CD14-positive monocyte (primary cell): ENCODE results near the gene AOPEP. TPM values are rescaled to one million over a fixed set of nuclear protein-coding genes. Genes with fewer than 3 reads are reported as not detected.

Experiments used
- DNase-seq, 3 donors: peaks; one replicate each; pipeline ENCODE4 v3.0.0-alpha.2; 2011 to 2022
- H2AFZ ChIP-seq: 2 replicates; pipeline ENCODE4 v1.6.0; 2012; ENCODE audit warnings: mild to moderate bottlenecking, low read depth, low read length, inconsistent platforms; ENCODE audit not compliant: insufficient read depth, poor library complexity, severe bottlenecking
- H3K27ac ChIP-seq, 2 donors: 1 replicate in 1 of 2; 2 replicates in 1 of 2; pipeline ENCODE4 v1.5.1; 2012 to 2013; ENCODE audit warnings: low read length in 2 of 2, control low read depth in 1 of 2, inconsistent platforms in 1 of 2, low read depth in 1 of 2, mild to moderate bottlenecking in 1 of 2
- H3K27me3 ChIP-seq, 2 donors: one replicate each; pipeline versions ENCODE4 v1.6.0 to v1.6.1; 2011 to 2013; ENCODE audit warnings: low read length in 2 of 2; ENCODE audit not compliant: control insufficient read depth in 2 of 2, insufficient read depth in 2 of 2
- H3K36me3 ChIP-seq, 2 donors: replicated peaks in 1 of 2; 1 replicate in 1 of 2; 2 replicates in 1 of 2; pipeline versions ENCODE4 v1.5.1 to v1.6.1; 2012 to 2013; ENCODE audit warnings: low read length in 2 of 2, control low read depth in 1 of 2, inconsistent platforms in 1 of 2, mild to moderate bottlenecking in 1 of 2; ENCODE audit not compliant: insufficient read depth in 2 of 2, control insufficient read depth in 1 of 2
- H3K4me1 ChIP-seq, 2 donors: 1 replicate in 1 of 2; 2 replicates in 1 of 2; pipeline versions ENCODE4 v1.5.1 to v1.6.1; 2012 to 2013; ENCODE audit warnings: low read length in 2 of 2, control low read depth in 1 of 2, inconsistent platforms in 1 of 2, mild to moderate bottlenecking in 1 of 2, moderate library complexity in 1 of 2; ENCODE audit not compliant: insufficient read depth in 2 of 2, control insufficient read depth in 1 of 2
- H3K4me2 ChIP-seq: replicated peaks from 2 replicates; pipeline ENCODE3; 2012; ENCODE audit warnings: low read length, moderate library complexity, mild to moderate bottlenecking; ENCODE audit not compliant: poor library complexity, severe bottlenecking; ENCODE audit errors: extremely low read depth
- H3K4me3 ChIP-seq, 3 experiments: fragments of 200-600 bp in 1 of 3; sonication (generic) in 1 of 3; replicated peaks in 1 of 3; 1 replicate in 2 of 3; 2 replicates in 1 of 3; pipeline ENCODE4 v1.5.1; 2011 to 2013; ENCODE audit warnings: low read length in 3 of 3, mild to moderate bottlenecking in 3 of 3, control low read depth in 2 of 3, low read depth in 2 of 3, inconsistent platforms in 1 of 3, moderate library complexity in 1 of 3
- H3K79me2 ChIP-seq: 2 replicates; pipeline ENCODE4 v1.6.0; 2012; ENCODE audit warnings: mild to moderate bottlenecking, control low read depth, inconsistent platforms, low read length, moderate library complexity; ENCODE audit not compliant: insufficient read depth
- H3K9ac ChIP-seq: 2 replicates; pipeline ENCODE4 v1.6.0; 2017; ENCODE audit warnings: low read length, mild to moderate bottlenecking; ENCODE audit not compliant: insufficient read depth, poor library complexity, severe bottlenecking
- H3K9me3 ChIP-seq, 2 donors: replicated peaks in 1 of 2; 1 replicate in 1 of 2; 2 replicates in 1 of 2; pipeline versions ENCODE4 v1.5.1 to v1.6.1; 2012 to 2013; ENCODE audit warnings: low read length in 2 of 2, control low read depth in 1 of 2; ENCODE audit not compliant: control insufficient read depth in 1 of 2, insufficient read depth in 1 of 2
- H4K20me1 ChIP-seq: 2 replicates; pipeline ENCODE4 v1.6.0; 2012; ENCODE audit warnings: mild to moderate bottlenecking, low read length, control low read depth, moderate library complexity; ENCODE audit not compliant: insufficient read depth
- H3K27ac Mint-ChIP-seq, 7 donors: one replicate each; pipeline ENCODE4 v1.8.0; 2020; ENCODE audit warnings: mild to moderate bottlenecking in 7 of 7, mixed read lengths in 7 of 7, moderate library complexity in 6 of 7, inconsistent platforms in 2 of 7
- H3K27me3 Mint-ChIP-seq, 3 donors: one replicate each; pipeline ENCODE4 v1.8.0; 2021 to 2022; ENCODE audit warnings: low read depth in 3 of 3, mild to moderate bottlenecking in 3 of 3, mixed read lengths in 3 of 3, moderate library complexity in 3 of 3, inconsistent platforms in 1 of 3
- H3K36me3 Mint-ChIP-seq, 2 donors: one replicate each; pipeline ENCODE4 v1.8.0; 2020; ENCODE audit warnings: mixed read lengths in 2 of 2, inconsistent platforms in 1 of 2, mild to moderate bottlenecking in 1 of 2
- H3K4me1 Mint-ChIP-seq: one replicate; pipeline ENCODE4 v1.8.0; 2020; ENCODE audit warnings: mild to moderate bottlenecking, mixed read lengths
- H3K4me3 Mint-ChIP-seq, 2 donors: one replicate each; pipeline ENCODE4 v1.8.0; 2020; ENCODE audit warnings: mild to moderate bottlenecking in 2 of 2, mixed read lengths in 2 of 2, moderate library complexity in 1 of 2
- H3K9me3 Mint-ChIP-seq, 7 donors: one replicate each; pipeline ENCODE4 v1.8.0; 2020 to 2022; ENCODE audit warnings: mixed read lengths in 7 of 7, mild to moderate bottlenecking in 6 of 7, moderate library complexity in 6 of 7, inconsistent platforms in 2 of 7
- CTCF ChIP-seq: fragments of 200-600 bp; IDR thresholded peaks from one replicate; pipeline ENCODE4 v1.8.0; 2022; ENCODE audit warnings: antibody characterized with exemption, mild to moderate bottlenecking
- WGBS: methylation state at CpG from one replicate; pipeline ENCODE4 v1.1.5; 2013; ENCODE audit warnings: missing lambda C conversion rate; ENCODE audit not compliant: insufficient coverage; 5-methylcytosine and 5-hydroxymethylcytosine counted together
- intact Hi-C, 2 donors: fragments of 100-400 bp; cut with micrococcal nuclease; formaldehyde crosslinking; loops; one replicate each; pipeline versions ENCODE4 v1.15.0 to v1.15.1; 2023
- polyA plus RNA-seq, 3 donors: library from polyadenylated mRNA; depleted of rRNA in 1 of 3; unstranded in 2 of 3; stranded (reverse) in 1 of 3; fragments of 300-500 nt in 2 of 3; fragments of >200 nt in 1 of 3; fragmentation: Illumina TruSeq in 2 of 3; gene quantifications; 1 replicate in 2 of 3; 2 replicates in 1 of 3; pipeline ENCODE4 v1.2.3, GENCODE V29; 2012 to 2021

AOPEP gene
- polyA plus RNA-seq, 3 donors, result 3.0 to 4.1 (median 3.1) TPM

GRCh38 chr9:94906181-94906580 is 179.7 kb downstream of the AOPEP start:
- Histone ChIP-seq H3K9ac (no peak overlapping the region), H3K9me3 (no peaks in the 10 kb centered on the region), H2AFZ (no peak overlapping the region), H3K79me2 (no peaks in the 10 kb centered on the region), H3K4me3 (no peak overlapping the region), H3K27me3 (no peaks in the 10 kb centered on the region), H3K4me2 (no peak overlapping the region), H4K20me1 (no peaks in the 10 kb centered on the region), H3K27ac (no peak overlapping the region), H3K36me3 (no peaks in the 10 kb centered on the region), H3K4me1 (no peaks in the 10 kb centered on the region)
- Mint-ChIP-seq H3K36me3 (peaks cover 0 to 8% of the 10 kb centered on the region in 2 donors), H3K9me3 (peaks cover 0 to 4% (median 0%) of the 10 kb centered on the region in 7 donors), H3K4me1 (peaks cover 11% of the 10 kb centered on the region), H3K4me3 (no peak overlapping the region), H3K27ac (no peak overlapping the region), H3K27me3 (no peaks in the 10 kb centered on the region)
- intact Hi-C loops, result no loop called here
- no peak for TF ChIP-seq CTCF
- WGBS, result 100% methylated on average over 3 of the region's 6 CpGs
- no peak for DNase-seq

DNA sequence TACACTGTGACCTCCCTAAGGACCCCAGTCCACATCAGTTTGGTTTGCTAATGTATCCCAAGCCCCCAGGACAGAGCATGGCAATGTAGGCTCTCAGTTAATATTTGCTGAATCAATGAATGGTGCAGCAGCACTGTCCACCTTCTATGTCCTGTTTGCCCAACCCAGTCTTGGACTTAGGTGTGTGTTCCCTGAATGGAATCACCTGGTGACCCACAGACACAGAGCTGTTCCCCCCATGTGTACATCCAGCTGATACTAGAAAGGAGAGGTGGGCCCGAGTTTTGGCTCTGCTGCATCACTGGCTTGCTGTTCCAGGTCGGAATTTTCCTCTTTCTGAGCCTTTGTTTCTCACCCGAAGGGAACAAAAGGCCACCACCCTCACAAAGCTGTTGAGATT is 180.2 kb downstream of the AOPEP start:
- WGBS, result no CpG with 5 or more reads among the region's 3 CpGs
- Histone ChIP-seq H3K79me2 (no peaks in the 10 kb centered on the region), H4K20me1 (no peaks in the 10 kb centered on the region), H2AFZ (no peak overlapping the region), H3K36me3 (no peaks in the 10 kb centered on the region), H3K9ac (no peak overlapping the region), H3K27ac (no peak overlapping the region), H3K9me3 (no peaks in the 10 kb centered on the region), H3K4me3 (no peak overlapping the region), H3K4me2 (no peak overlapping the region), H3K27me3 (no peaks in the 10 kb centered on the region), H3K4me1 (no peaks in the 10 kb centered on the region)
- Mint-ChIP-seq H3K36me3 (peaks cover 0 to 3% of the 10 kb centered on the region in 2 donors), H3K9me3 (peaks cover 0 to 4% (median 0%) of the 10 kb centered on the region in 7 donors), H3K4me3 (no peak overlapping the region), H3K27ac (no peak overlapping the region), H3K4me1 (peaks cover 11% of the 10 kb centered on the region), H3K27me3 (no peaks in the 10 kb centered on the region)
- no peak for DNase-seq
- no peak for TF ChIP-seq CTCF
- intact Hi-C loops, result no loop called here
